Small intestine (tissue), 7 donors: ENCODE data around the gene EHD4. TPM values are rescaled to one million over a fixed set of nuclear protein-coding genes. Genes with fewer than 3 reads are reported as not detected.

Experiments
- DNase-seq, 2 donors: peaks; one replicate each; pipeline versions ENCODE4 v3.0.0 to v3.0.0-alpha.2; 2013
- FAIRE-seq: peaks from 2 replicates; lab custom pipeline; 2012; peaks lifted over from hg19 to GRCh38; lab: Jason Lieb, UNC
- H3K27ac ChIP-seq, 3 donors: one replicate each; pipeline ENCODE4 v1.5.1; 2013; ENCODE audit warnings: low read length in 2 of 3, mild to moderate bottlenecking in 2 of 3, control low read depth in 1 of 3, inconsistent platforms in 1 of 3, low read depth in 1 of 3, moderate library complexity in 1 of 3
- H3K27me3 ChIP-seq, 3 donors: one replicate each; pipeline ENCODE4 v1.6.1; 2013; ENCODE audit warnings: low read length in 3 of 3, inconsistent platforms in 1 of 3; ENCODE audit not compliant: control insufficient read depth in 3 of 3, insufficient read depth in 3 of 3
- H3K36me3 ChIP-seq, 3 donors: one replicate each; pipeline ENCODE4 v1.6.1; 2013; ENCODE audit warnings: low read length in 3 of 3, inconsistent platforms in 1 of 3, low read depth in 1 of 3, mild to moderate bottlenecking in 1 of 3, moderate library complexity in 1 of 3; ENCODE audit not compliant: control insufficient read depth in 3 of 3, insufficient read depth in 2 of 3
- H3K4me1 ChIP-seq, 3 donors: one replicate each; pipeline ENCODE4 v1.6.1; 2013; ENCODE audit warnings: low read length in 2 of 3, inconsistent platforms in 1 of 3, low read depth in 1 of 3, mild to moderate bottlenecking in 1 of 3, moderate library complexity in 1 of 3; ENCODE audit not compliant: control insufficient read depth in 3 of 3, insufficient read depth in 2 of 3
- H3K4me3 ChIP-seq, 3 donors: one replicate each; pipeline ENCODE4 v1.5.1; 2013; ENCODE audit warnings: low read length in 3 of 3, control low read depth in 1 of 3, inconsistent platforms in 1 of 3, low read depth in 1 of 3, mild to moderate bottlenecking in 1 of 3, moderate library complexity in 1 of 3
- H3K9me3 ChIP-seq, 2 donors: one replicate each; pipeline ENCODE4 v1.6.1; 2013; ENCODE audit warnings: low read depth in 1 of 2, low read length in 1 of 2; ENCODE audit not compliant: control insufficient read depth in 2 of 2, insufficient read depth in 1 of 2
- WGBS, 3 donors: extraction: QIAGEN DNeasy Blood & Tissue Kit; methylation state at CpG; one replicate each; pipeline ENCODE4 v1.1.7; 2013; 5-methylcytosine and 5-hydroxymethylcytosine counted together
- polyA plus RNA-seq, 4 donors: library from polyadenylated mRNA; stranded (reverse) in 3 of 4; unstranded in 1 of 4; fragments of 200-250 nt in 3 of 4; fragments of 120-200 nt in 1 of 4; gene quantifications; one replicate each; pipeline versions ENCODE4 v1.2.1 to v1.2.3, GENCODE V29; 2013
- donor health status: healthy with polysubstance abuse.
- donor health status: control.
- donor health status: control.
- donor health status: Bipolar disorder and iron deficiency.
- donor health status: healthy.

EHD4 gene
- polyA plus RNA-seq, 4 donors = 9.4 to 14.1 (median 11.5) TPM

- DNase-seq (no peak), FAIRE-seq (no peak)
- H3K36me3 ChIP-seq = no peaks in the 10 kb centered on the region
- no peak overlapping the region for H3K4me3 ChIP-seq
- 93 to 96% (median 95%) methylated on average over 10 of the region's 10 CpGs for WGBS, 3 donors
- H3K27ac ChIP-seq = peak overlapping the region in 1 of 3 donors; percentile 82
- no peaks in the 10 kb centered on the region for H3K27me3 ChIP-seq
- no peaks in the 10 kb centered on the region for H3K9me3 ChIP-seq
- H3K4me1 ChIP-seq = peaks cover 0 to 39% (median 2%) of the 10 kb centered on the region in 3 donors
Observed at GRCh38 chr15:42012928-42013482, 40.6 kb upstream of the EHD4 start.

- Histone ChIP-seq H3K36me3 (no peaks in the 10 kb centered on the region), H3K4me1 (peaks cover 0 to 39% (median 2%) of the 10 kb centered on the region in 3 donors), H3K27me3 (no peaks in the 10 kb centered on the region), H3K9me3 (no peaks in the 10 kb centered on the region), H3K4me3 (no peak overlapping the region), H3K27ac (peak overlapping the region in 2 of 3 donors; percentile 0 to 82)
- DNase-seq (peak; percentile 80 to 94), FAIRE-seq (no peak)
- WGBS, 3 donors = 10 to 43% (median 22%) methylated on average over 2 of the region's 2 CpGs
Observed at GRCh38 chr15:42012241-42012640, 39.9 kb upstream of the EHD4 start.

GRCh38 chr15:42011074-42011473 lies 38.7 kb upstream of the EHD4 start:
- no peaks in the 10 kb centered on the region for H3K36me3 ChIP-seq
- H3K9me3 ChIP-seq = no peaks in the 10 kb centered on the region
- H3K4me3 ChIP-seq = no peak overlapping the region
- DNase-seq (peak in 1 of 2 donors; percentile 8), FAIRE-seq (no peak)
- H3K27ac ChIP-seq = peak overlapping the region in 2 of 3 donors; percentile 55 to 82
- no peaks in the 10 kb centered on the region for H3K27me3 ChIP-seq
- peaks cover 0 to 39% (median 2%) of the 10 kb centered on the region in 3 donors for H3K4me1 ChIP-seq
- 67 to 95% (median 88%) methylated on average over 7 of the region's 7 CpGs for WGBS, 3 donors

- Histone ChIP-seq H3K9me3 (no peaks in the 10 kb centered on the region), H3K36me3 (no peaks in the 10 kb centered on the region), H3K27ac (peak overlapping the region in 2 of 3 donors; percentile 55 to 82), H3K4me3 (no peak overlapping the region), H3K4me1 (peaks cover 0 to 39% (median 2%) of the 10 kb centered on the region in 3 donors), H3K27me3 (no peaks in the 10 kb centered on the region)
- WGBS, 3 donors = 23 to 74% (median 68%) methylated on average over 1 of the region's 1 CpG
- no peak for FAIRE-seq
- DNase-seq = peak in 1 of 2 donors; percentile 62
Observed at GRCh38 chr15:42010434-42010833, 38.1 kb upstream of the EHD4 start.

- WGBS, 3 donors = 85 to 95% (median 87%) methylated on average over 5 of the region's 5 CpGs
- peaks cover 0 to 39% (median 2%) of the 10 kb centered on the region in 3 donors for H3K4me1 ChIP-seq
- DNase-seq = no peak
- no peaks in the 10 kb centered on the region for H3K27me3 ChIP-seq
- H3K36me3 ChIP-seq = no peaks in the 10 kb centered on the region
- no peak for FAIRE-seq
- H3K9me3 ChIP-seq = no peaks in the 10 kb centered on the region
- no peak overlapping the region for H3K27ac ChIP-seq
- no peak overlapping the region for H3K4me3 ChIP-seq
Observed at GRCh38 chr15:42009474-42009873, 37.1 kb upstream of the EHD4 start.

GRCh38 chr15:42009022-42009421 lies 36.7 kb upstream of the EHD4 start:
- no peaks in the 10 kb centered on the region for H3K9me3 ChIP-seq
- no peaks in the 10 kb centered on the region for H3K27me3 ChIP-seq
- DNase-seq (no peak), FAIRE-seq (no peak)
- no peak overlapping the region for H3K4me3 ChIP-seq
- H3K27ac ChIP-seq = no peak overlapping the region
- H3K36me3 ChIP-seq = no peaks in the 10 kb centered on the region
- H3K4me1 ChIP-seq = peaks cover 0 to 39% (median 2%) of the 10 kb centered on the region in 3 donors

GRCh38 chr15:42007386-42007785 lies 35.0 kb upstream of the EHD4 start:
- H3K4me1 ChIP-seq = peaks cover 0 to 30% (median 2%) of the 10 kb centered on the region in 3 donors
- no peaks in the 10 kb centered on the region for H3K27me3 ChIP-seq
- no peaks in the 10 kb centered on the region for H3K9me3 ChIP-seq
- FAIRE-seq = no peak
- H3K36me3 ChIP-seq = no peaks in the 10 kb centered on the region
- 87 to 93% (median 90%) methylated on average over 1 of the region's 1 CpG for WGBS, 3 donors
- no peak for DNase-seq
- H3K4me3 ChIP-seq = no peak overlapping the region
- H3K27ac ChIP-seq = no peak overlapping the region

- Histone ChIP-seq H3K9me3 (no peaks in the 10 kb centered on the region), H3K4me1 (no peaks in the 10 kb centered on the region), H3K4me3 (no peak overlapping the region), H3K27ac (no peak overlapping the region), H3K36me3 (no peaks in the 10 kb centered on the region), H3K27me3 (peaks cover 0 to 2% (median 0%) of the 10 kb centered on the region in 3 donors)
- no peak for DNase-seq
- WGBS, 3 donors = 75 to 80% (median 77%) methylated on average over 6 of the region's 6 CpGs
- no peak for FAIRE-seq
Observed at GRCh38 chr15:42002333-42002732, 30.0 kb upstream of the EHD4 start.

- no peak for FAIRE-seq
- no peaks in the 10 kb centered on the region for H3K9me3 ChIP-seq
- no peak overlapping the region for H3K27ac ChIP-seq
- 70 to 74% (median 73%) methylated on average over 4 of the region's 4 CpGs for WGBS, 3 donors
- no peaks in the 10 kb centered on the region for H3K36me3 ChIP-seq
- DNase-seq = no peak
- peaks cover 0 to 2% (median 0%) of the 10 kb centered on the region in 3 donors for H3K27me3 ChIP-seq
- no peaks in the 10 kb centered on the region for H3K4me1 ChIP-seq
- H3K4me3 ChIP-seq = no peak overlapping the region
Observed at GRCh38 chr15:42001236-42001635, 28.9 kb upstream of the EHD4 start.
